ENCODE results near the gene SNAI3.
"Not testable (repeated sequence)": the region's sequence is repeated elsewhere in the genome, so short reads cannot be mapped to it uniquely, and the experiment has no call there.

SNAI3 gene

DNA sequence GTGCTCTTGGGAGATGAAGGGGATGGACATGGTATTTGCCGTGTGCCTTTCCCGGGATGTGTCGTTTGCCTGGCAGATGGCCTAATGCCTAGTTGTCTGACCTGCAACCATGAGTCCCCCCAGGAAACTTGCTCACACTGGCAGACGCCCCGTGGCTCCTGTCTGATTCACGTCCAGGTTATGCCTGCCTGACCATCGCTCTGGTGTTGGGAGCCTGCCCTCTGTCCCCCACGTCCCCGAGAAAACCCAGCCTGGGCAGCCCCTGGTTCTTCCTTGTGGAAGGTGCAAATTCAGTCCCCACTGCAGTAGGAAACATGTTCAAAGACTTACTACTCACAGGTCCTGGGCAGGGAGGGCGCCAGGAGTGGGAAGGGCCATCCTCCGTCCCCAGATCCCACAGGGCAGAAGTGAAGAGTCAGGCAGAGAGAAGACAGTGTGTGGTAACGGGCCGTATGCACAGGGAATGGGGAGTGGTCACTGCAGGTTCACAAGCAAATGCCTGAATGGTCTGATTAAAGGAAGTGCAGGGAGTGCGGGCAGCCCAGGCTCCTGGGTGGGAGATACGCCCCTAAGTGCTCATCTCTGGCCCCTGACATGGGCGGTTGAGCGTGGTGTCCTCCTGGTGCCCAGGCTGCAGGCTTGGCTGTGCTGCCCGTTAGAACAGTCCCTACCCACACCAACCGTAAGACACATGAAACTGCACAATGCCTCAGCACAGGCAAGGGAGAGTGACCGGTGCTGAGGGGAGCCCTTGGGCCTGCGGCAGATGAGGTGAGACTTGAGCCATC lies 4.2 kb upstream of the SNAI3 start:
- no peak for DNase-seq

DNA sequence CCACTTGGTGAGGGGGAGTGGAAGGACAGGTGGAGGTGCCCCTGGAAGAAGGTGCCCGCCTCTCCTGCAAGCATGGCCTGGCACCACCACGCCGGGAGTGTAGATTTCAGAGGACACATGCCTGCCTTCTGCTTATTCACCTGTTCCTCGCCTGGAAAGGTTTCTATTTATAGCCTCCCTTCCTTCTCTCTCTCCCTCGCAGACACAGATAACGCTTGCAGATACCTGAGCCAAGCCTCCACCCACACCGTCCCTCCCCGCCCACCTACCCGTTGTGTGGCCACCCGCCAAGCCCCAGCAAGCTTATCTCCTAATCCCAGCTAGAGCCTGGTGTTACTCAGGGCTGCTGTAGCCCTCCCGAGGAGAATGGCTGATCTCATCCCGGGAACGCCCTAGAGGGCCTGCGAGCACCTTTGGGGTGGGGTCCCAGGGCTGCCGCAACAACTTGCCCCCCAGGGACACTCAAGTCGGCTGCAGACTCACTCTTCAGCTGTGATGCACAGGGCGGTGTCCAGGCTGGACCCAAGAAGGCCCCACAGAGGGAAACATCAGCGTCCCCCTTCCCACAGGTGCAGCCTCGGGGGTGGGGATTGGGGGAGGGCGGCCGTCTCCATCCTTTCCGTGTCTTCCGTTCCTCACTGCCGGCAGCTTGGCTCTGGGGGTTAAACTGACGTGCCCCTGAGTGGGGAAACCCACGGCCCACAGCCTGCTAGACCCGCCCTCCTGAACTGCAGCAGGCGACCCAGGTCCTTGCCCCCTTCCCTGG lies 1.9 kb upstream of the SNAI3 start:
- no peak for DNase-seq

DNA sequence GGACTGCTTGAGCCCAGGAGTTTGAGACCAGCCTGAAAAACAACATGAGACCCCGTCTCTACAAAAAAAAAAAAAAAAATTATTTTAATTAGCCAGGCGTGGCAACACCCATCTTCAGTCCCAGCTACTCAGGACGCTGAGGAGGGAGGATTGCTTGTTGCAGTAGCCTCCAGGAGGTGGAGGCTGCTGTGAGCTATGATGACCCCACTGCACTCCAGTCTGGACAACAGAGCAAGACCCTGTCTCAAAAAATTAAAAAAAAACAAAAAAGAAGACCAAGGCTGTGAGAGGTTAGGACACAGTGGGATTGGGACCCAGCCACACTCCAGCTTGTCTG lies 1.3 kb upstream of the SNAI3 start:
- no peak for DNase-seq

DNA sequence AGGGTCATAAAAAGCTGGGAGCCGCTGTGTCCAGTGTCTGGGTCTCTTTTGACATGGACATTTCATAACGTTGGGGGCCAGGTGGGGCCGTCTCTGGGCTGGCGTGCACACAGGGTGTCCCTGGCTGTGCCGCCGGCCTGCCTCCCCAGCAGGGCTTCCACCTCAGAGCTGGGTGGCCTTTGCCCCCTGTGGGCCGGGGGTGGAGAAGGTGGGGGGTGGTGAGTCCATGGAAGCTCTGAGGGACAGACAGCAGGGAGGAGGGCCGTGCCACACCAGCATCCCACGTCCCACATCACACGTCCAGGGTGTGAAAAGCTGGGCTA lies 908 bp upstream of the SNAI3 start:
- no peak for DNase-seq

DNA sequence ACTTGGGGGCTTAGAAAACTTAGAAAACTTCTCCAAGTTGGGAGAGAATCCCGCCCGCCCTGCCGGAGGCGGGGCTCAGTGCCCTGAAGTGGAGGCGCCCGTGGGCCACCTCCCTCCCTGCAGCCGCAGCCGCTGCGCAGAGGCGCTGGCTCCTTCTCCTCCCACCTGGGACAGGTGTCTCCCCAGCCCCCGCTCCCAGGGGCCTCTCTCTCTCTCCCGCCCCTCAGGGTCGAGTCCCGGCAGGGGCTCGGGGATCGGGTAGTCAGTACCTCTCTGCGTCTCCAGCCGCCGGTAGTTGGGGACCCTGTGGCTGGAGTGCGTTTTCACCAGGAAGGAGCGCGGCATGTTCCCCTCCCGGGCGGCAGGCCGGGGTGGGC lies 257 bp downstream of the SNAI3 start:
- no peak for DNase-seq

DNA sequence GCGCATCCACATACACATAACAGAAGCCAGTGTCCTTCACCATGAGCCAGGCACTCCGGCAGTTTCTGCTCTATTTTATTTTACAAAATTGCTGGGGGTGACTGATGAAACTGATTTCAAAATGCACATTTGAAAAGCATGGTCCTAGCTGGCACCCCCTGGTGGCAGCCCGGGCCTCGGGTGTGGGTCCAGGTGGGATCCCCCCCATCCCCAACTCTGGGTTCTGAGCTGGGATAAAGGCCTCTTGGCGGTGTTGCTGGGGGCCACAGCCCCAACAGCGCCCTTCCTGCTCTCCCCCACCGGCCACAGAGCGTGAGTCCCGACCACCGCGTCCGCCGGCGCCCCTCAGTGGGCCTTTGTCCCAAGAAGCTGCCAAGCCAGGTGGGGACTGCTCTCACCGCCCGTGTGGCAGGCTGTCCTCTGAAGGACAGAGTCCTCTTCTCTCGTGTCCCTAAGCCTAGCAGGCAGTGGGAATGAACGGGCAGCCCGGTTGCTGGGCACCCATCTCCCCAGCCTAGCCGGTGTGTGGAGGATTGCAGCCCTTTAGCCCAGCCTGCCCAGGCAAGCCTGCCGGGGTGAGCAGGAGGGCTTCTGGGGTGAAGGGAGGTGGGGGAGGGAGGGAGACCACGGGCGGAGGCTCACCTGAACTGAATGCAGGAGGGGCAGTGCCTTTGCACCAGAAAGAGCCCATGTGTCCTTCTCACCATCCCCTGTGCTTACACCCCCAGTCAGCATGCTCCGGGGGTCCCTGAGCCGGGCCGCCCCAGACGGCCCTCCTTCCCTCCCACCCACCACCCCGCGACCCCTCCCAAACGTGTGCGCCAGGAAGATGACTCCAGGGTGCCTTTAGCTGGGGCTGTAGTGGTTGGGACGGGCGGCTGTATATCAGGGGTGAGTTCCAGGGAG lies 898 bp downstream of the SNAI3 start:
- no peak for DNase-seq

DNA sequence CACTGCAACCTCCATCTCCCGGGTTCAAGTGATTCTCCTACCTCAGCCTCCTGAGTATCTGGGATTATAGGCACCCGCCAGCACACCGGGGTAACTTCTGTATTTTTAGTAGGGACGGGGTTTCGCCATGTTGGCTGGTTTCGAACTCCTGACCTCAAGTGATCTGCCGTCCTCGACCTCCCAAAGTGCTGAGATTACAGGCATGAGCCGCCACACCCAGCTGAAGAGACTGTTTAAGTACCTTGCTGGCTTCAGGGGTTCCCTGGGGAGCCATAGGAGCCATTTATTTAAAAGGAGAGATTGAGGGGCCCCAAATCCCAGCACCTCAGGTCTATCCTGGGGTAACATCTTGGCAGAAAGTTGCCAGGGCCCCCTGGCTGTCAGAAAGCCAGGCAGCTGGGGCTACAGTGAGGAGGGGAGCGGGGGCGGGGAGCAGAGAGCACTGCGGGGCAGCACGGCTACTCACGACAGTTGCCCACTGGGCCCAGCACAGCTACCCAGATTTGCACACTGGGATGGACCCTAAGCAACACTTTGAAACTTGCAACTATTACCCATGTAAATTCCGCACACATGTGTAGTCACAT lies 1.6 kb downstream of the SNAI3 start:
- DNase-seq = no peak

DNA sequence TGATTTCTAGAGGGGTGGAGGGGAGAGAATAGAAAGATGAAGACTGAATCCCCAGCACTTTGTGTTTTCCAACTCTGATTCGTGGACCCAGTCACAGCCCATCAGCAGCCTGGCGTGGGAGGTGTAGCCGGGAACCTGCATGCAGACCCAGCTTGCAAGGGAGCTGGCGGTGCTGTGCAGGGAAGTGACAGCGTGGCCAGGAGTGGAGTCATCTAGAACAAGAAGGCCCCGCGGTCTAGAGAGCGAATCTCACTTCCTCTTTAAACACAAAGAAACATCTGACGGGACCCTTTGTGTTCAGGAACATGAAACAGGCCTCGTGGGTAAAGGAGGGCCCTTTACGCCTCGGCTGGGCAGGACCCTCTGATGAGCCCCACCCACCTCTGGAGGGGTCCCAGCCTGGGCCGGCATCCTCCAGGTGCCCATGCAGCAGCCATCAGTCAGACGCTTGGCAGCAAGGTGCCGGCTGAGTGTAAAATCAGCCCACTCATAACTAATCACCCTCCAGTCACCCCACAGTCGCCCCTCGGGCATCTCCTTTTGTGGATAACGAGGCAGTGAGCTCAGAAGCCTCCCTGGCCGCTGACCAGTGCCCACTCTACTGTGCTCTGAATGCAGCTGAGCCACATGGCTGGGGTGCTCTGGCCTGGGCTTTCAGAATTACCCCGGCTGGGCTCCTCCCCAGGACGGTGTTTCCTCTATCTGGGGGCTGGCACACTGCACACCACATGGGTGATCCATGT lies 4.4 kb downstream of the SNAI3 start:
- DNase-seq = no peak

DNA sequence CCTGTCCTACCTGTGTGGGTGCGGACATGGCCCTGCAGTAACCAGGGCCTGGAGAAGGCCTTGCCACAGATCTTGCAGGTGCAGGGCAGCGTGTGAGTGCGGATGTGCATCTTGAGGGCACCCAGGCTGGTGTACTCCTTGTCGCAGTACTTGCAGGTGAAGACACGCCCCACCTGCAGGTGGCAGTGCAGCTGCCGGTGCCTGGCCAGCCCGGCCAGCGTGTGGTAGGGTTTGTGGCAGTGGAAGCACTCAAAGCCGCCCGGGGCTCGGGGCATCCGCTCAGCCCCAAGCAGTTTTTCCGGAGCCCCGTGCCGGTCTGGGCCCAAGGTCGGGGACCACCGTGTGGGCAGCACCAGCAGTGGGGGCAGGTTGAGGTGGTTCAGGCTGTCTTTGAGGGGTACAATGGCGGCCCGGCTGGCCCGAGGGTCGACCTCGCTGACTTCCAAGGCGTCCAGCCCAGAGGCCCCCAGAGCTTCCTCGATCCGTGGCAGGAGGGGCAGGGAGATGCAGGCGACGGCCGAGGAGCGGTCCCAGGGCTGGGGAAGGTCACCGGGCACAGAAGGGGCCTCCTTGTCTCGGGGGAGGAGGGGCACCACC lies 5.1 kb downstream of the SNAI3 start:
- no peak for DNase-seq

DNA sequence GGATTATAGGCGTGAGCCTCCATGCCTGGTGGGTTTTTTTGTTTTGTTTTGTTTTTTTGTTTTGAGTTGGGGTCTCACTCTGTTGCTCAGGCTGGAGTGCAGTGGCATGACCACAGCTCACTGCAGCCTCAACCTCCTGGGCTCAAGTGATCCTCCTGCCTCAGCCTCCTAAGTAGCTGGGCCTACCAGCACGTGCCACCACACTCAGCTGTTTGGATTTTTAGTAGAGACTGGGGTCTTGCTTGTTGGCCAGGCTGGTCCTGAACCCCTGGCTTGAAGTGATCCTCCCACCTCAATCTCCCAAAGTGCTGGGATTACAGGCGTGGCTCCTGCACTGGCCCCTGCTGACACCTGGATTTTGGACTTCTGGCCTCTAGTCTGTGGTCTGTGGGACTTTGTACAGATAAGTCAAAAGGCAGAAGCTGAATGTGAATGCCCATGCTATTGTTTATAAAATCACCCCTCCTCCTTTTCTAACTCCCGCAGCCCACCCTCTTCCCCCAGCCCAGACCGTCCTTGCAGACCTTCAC lies 5.7 kb downstream of the SNAI3 start:
- no peak for DNase-seq

DNA sequence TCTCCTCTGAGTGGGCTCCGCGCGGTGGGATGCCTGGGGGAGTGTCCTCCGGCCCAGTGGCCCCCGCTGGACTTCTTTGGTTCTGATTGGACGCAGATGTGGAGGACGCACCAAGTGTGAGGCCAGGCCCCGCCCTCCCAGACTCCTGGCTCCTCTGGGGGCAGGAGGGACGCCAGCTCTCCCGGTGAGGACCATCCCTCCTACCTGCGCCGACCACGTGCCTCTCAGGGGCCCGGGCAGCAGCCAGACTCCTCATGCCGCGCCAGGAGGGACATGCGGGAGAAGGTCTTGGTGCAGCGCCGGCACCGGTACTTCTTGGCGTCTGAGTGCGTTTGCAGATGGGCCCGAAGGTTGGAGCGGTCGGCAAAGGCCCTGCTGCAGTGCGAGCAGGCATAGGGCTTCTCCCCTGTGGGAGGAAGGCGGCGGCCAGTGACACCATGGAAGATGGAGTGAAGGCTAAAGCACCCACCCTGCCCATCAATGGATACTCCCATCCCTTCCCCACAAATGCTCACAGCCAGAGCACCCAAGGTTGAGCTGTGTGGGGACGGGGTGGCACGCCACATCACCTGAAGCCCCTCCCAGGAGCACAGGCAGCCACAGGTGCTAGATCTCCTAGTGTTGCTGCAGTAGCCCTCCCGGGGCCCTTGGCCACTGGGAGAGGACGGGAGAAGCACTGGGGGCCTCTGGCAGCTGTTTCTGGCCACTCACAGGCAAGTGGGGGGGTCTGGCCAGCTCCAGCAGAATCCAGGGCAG lies 7.9 kb downstream of the SNAI3 start:
- no peak for DNase-seq

DNA sequence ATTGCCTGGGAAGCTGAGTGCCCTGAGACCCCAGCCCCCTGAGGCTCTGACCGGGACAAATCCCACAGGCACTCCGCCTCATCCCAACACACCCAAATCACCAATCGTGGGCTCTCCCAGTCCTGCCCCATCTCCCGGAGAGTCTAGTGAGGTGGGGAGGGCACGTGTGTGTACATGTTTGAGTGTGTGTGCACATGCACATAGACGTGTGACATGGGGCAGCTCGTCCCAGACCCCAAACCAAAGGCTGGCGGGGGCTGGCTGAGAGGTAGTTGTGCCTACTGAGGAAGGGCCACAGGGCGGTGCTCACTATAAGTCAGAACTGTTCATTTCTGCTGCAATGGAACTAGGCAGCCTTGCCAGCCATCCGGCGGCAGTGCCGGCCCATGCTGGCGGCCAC lies 8.6 kb downstream of the SNAI3 start:
- DNase-seq = no peak

DNA sequence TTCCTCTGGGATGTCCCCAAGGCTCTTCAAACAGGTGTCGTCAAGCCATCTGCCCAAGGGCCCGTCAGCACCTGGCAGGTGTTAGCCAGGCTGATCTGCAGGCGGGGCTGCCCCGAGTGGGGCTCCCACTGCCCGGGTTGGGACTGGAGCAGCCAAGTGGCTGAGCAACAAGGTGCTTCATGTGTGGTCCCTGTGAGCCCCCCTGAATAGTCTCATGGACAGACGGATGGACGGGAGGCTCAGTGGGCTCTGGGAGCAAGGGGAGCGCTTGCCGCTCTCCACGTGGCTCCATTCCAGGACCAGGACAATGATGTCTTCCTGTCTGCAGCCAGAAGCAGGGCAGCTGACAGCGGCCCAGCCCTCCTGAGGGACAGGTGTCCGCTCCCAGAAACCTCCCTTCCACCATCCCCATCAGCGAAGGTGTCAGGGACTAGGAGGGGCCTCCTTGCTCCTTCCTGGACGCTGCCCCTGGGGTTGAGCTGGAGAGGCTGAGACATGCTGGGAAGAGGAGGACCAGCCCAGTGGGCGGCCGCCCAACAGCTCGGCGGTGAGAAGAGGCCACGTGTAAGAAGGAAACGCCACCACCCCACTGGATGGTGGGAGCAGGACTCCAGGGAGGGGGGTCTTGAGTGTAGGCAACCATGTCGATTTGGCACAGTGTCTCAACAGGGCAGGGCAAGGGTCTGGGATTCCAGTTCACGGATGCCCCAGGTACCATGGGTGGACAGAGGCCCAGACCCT lies 9.6 kb downstream of the SNAI3 start:
- no peak for DNase-seq

DNA sequence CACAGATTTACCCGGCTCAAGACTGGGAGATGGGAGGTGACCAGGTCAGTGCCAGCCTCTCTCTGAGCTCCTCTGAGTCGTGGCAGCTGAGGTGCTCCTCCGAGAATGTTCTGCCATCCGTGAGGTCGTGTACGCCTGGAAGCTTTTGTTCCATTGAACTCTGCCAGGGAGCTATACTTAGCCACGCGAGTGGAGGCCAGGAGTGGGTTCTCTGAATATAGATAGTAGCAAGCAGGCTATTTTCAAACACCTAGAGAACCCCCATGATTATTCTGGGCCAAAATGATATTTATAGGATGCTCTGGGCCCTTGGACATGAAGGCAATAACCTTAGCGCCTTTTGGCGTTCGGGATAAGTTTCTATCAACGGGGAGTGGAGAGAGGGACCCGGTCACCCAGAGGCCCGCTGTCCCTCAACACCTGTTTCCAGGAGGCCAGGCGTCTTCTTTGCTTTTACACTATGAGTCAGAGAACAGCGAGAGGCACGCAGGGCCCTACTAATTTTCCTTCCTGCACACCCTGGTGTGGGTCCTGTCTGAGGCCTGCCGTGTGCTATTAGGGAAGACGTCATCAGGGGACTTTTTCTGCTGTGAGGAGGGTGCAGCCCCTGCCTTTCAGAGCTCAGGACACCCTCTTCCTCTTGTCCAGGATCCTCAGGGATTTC lies 12.5 kb downstream of the SNAI3 start:
- DNase-seq = no peak

DNA sequence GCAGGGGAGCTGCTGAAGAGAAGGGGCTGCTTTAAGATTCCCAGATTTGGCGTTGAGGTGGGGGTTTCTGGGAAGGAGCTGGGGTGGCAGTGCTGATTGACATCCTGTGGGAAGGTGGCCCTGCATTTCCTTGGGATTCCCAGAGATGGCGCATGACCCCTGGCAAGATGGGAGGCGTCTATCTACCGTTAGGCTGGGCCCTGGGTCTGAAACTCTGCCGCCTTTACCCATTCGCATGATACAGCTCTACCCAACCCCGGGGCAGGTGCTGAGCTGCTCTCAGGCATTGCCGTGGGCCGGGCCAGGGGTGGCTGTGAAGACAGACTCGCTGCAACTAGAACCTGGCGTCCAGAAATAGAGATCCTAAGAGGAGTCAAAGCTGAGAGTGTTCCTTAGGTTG lies 13.5 kb downstream of the SNAI3 start:
- DNase-seq = no peak

DNA sequence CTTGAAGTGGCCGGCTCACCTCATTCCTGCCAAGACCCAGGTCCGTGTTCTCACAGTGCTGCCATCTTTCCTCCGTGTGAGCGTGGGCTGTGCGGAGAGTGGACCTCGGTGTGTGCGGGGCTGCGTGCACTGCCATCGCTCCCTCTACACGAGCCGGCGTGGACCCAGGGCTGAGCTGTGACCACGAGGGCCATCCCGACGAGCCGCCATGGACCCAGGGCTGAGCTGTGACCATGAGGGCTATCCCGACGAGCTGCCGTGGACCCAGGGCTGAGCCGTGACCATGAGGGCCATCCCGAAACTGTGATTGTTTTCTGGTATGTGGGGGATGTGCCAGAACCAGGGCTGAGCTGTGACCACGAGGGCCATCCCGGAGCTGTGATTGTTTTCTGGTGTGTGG lies 14.5 kb downstream of the SNAI3 start:
- DNase-seq = no peak

DNA sequence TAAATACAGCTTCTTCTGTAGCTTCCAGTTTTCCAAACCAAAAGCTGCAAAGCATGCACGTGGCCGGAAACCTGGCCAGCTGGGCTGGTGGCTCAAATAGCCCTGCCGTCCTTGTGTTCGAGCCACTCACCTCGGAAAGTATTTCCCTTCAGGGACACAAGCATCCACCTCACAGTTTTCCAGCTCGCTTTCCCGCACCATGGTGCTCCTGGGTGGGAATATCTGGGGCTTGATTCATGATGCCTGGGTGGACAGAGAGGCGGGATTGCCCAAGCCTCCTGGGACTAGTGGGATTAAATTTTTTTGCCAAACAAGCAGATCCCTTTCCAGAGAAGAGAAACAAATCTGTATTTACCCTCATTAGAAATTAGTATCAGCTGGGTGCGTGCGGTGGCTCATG lies 16.3 kb downstream of the SNAI3 start:
- DNase-seq = no peak

DNA sequence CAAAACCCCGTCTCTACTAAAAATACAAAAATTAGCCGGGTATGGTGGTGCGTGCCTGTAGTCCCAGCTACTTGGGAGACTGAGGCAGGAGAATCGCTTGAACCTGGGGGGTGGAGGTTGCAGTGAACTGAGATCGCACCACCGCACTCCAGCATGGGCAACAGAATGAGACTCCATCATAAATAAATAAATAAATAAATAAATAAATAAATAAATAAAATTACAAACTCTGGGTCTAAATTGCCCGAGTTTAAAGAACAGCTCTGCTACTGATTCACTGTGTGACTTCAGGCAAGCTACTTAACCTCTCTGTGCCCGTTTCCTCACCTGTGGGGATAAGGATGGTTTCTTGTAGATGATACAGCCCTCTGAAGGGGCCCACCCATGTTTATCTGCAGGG lies 16.8 kb downstream of the SNAI3 start:
- DNase-seq = not testable (repeated sequence)

DNA sequence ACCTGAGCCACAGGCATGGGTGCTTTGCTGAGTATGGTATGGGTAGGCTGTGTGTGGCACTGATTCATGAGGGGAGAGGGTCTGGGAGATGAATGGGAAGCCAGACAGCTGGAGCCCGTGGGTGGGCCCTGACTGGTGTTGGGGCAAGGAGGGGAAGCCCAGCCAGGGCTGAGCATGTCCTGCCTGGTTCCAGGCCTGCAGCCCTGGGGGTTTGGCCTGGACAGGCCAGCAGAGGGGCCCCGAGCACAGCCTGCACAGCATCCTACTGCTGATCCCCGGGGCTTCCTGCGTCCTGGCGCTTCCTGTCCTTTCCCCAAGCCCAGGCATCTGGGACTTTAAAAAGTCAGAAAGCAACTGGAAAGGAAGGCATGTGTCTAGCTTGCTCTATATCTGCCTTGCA lies 18.8 kb downstream of the SNAI3 start:
- no peak for DNase-seq

DNA sequence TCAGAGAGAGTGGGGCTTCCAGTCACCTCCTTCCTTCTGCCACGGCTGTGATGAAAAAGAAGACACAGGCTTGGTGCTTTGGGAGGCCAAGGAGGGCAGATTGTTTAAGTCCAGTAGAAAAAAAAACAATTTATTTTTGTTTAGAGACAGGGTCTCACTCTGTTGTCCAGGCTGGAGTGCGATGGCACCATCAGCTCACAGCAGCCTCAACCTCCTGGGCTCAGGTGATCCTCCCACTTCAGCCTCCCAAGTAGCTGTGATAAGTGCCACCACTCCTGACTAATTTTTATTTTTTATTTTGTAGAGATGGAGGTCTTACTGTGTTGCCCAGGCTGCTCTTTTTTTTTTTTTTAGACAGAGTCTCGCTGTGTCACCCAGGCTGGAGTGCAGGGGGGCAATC lies 20.7 kb downstream of the SNAI3 start:
- no peak for DNase-seq

All from femur (tissue), 1 donor.